ENCODE results near the gene AIF1. TPM values are rescaled to one million over a fixed set of nuclear protein-coding genes. Genes with fewer than 3 reads are reported as not detected.

The AIF1 gene
- total RNA-seq, 5 donors from 2014 or later (not counting 1 experiment from before 2014, with no cell fraction given), result 7.6 to 54.3 (median 18.1) TPM

DNA sequence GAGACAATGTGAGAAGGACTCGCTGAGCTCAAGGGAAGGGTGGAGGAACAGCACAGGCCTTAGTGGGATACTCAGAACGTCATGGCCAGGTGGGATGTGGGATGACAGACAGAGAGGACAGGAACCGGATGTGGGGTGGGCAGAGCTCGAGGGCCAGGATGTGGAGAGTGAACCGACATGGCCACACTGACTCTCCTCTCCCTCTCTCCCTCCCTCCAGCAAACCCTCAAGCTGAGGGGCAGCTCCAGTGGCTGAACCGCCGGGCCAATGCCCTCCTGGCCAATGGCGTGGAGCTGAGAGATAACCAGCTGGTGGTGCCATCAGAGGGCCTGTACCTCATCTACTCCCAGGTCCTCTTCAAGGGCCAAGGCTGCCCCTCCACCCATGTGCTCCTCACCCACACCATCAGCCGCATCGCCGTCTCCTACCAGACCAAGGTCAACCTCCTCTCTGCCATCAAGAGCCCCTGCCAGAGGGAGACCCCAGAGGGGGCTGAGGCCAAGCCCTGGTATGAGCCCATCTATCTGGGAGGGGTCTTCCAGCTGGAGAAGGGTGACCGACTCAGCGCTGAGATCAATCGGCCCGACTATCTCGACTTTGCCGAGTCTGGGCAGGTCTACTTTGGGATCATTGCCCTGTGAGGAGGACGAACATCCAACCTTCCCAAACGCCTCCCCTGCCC is 38.0 kb upstream of the AIF1 start:
- Histone ChIP-seq H3K4me1 (ENCODE audit: control insufficient read depth in 1 of 2, extremely low read depth in 1 of 2, insufficient read depth in 2 of 2, low read length in 2 of 2) (peaks cover 34 to 85% of the 10 kb centered on the region in 2 experiments), H3K27me3 (replicated peaks in 1 of 2; ENCODE audit: control insufficient read depth in 2 of 2, extremely low read depth in 1 of 2, insufficient read depth in 2 of 2, low read length in 1 of 2) (no peaks in the 10 kb centered on the region), H3K9me3 (no peaks in the 10 kb centered on the region), H3K27ac (ENCODE audit: low read length) (peak overlapping the region; percentile 92), H3K4me3 (ENCODE audit: control insufficient read depth in 1 of 2, extremely low read depth in 1 of 2, low read length in 1 of 2) (peak overlapping the region; percentile 79 to 87), H3K36me3 (ENCODE audit: control insufficient read depth in 2 of 2, extremely low read depth in 1 of 2, insufficient read depth in 1 of 2, low read length in 1 of 2) (peaks cover 0 to 18% of the 10 kb centered on the region in 2 donors)
- H3K27me3 Mint-ChIP-seq, result no peaks in the 10 kb centered on the region
- ChIA-PET POLR2A (interaction anchor here (0.6 to 2.9 kb wide), 2 partner anchors 26 to 74 kb away, joined by 3 to 8 read pairs; no protein-coding TSS in a partner anchor), CTCF (interaction anchor here (0.6 to 4.0 kb wide), 11 partner anchors 8 to 309 kb away, joined by 3 to 22 read pairs (median 4); partner anchors contain the start of genes LST1 (in 1 of the 2) and NCR3 (in 1 of the 2))
- H3K36me3 Mint-ChIP-seq, result peaks cover 36% of the 10 kb centered on the region
- DNase-seq (peak in 14 of 35 experiments; percentile 15 to 66 (median 40)), ATAC-seq (replicated peaks in 1 of 4) (peak in 1 of 4 experiments; percentile 6)
- H3K4me3 Mint-ChIP-seq, result peak overlapping the region; percentile 86 to 99 (median 91)
- H3K27ac Mint-ChIP-seq, result peak overlapping the region; percentile 98 to 100
- 56% methylated on average over 11 of the region's 19 CpGs for WGBS (ENCODE audit: insufficient coverage)
- peaks cover 76 to 90% (median 84%) of the 10 kb centered on the region in 3 donors for H3K4me1 Mint-ChIP-seq
- H3K9me3 Mint-ChIP-seq, result no peaks in the 10 kb centered on the region

DNA sequence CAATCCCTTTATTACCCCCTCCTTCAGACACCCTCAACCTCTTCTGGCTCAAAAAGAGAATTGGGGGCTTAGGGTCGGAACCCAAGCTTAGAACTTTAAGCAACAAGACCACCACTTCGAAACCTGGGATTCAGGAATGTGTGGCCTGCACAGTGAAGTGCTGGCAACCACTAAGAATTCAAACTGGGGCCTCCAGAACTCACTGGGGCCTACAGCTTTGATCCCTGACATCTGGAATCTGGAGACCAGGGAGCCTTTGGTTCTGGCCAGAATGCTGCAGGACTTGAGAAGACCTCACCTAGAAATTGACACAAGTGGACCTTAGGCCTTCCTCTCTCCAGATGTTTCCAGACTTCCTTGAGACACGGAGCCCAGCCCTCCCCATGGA is 37.5 kb upstream of the AIF1 start:
- peak overlapping the region; percentile 17 to 79 for H3K4me3 ChIP-seq (ENCODE audit: control insufficient read depth in 1 of 2, extremely low read depth in 1 of 2, low read length in 1 of 2)
- WGBS (ENCODE audit: insufficient coverage), result 40% methylated on average over 2 of the region's 3 CpGs

DNA sequence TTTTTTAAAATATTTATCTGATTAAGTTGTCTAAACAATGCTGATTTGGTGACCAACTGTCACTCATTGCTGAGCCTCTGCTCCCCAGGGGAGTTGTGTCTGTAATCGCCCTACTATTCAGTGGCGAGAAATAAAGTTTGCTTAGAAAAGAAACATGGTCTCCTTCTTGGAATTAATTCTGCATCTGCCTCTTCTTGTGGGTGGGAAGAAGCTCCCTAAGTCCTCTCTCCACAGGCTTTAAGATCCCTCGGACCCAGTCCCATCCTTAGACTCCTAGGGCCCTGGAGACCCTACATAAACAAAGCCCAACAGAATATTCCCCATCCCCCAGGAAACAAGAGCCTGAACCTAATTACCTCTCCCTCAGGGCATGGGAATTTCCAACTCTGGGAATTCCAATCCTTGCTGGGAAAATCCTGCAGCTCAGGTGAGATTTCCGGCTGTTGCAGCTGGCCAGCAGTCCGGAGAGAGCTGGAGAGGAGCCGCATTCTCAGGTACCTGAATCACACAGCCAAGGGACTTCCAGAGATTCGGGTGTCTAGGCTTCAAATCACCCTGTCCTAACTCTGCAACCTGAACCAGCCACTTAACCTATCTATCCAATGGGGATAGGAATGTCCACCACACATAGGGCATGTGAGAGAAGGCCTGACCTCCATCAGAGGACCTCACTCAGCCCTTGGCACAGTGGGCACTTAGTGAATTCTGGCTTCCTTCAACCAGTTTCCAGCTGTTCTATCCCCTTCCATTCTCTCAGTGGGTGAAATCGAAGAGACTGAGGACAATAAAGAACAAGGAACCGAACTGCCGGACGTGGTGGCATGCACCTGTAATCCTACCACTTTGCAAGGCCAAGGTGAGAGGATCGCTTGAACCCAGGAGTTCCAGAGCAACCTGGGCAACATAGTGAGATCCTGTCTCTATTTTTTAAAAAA is 36.6 kb upstream of the AIF1 start:
- Histone ChIP-seq H3K36me3 (ENCODE audit: control insufficient read depth in 2 of 2, extremely low read depth in 1 of 2, insufficient read depth in 1 of 2, low read length in 1 of 2) (peaks cover 0 to 18% of the 10 kb centered on the region in 2 donors), H3K27ac (ENCODE audit: low read length) (peak overlapping the region; percentile 92), H3K27me3 (replicated peaks in 1 of 2; ENCODE audit: control insufficient read depth in 2 of 2, extremely low read depth in 1 of 2, insufficient read depth in 2 of 2, low read length in 1 of 2) (no peaks in the 10 kb centered on the region), H3K4me3 (ENCODE audit: control insufficient read depth in 1 of 2, extremely low read depth in 1 of 2, low read length in 1 of 2) (no peak overlapping the region), H3K4me1 (ENCODE audit: control insufficient read depth in 1 of 2, extremely low read depth in 1 of 2, insufficient read depth in 2 of 2, low read length in 2 of 2) (peaks cover 29 to 86% of the 10 kb centered on the region in 2 experiments), H3K9me3 (no peaks in the 10 kb centered on the region)
- no peaks in the 10 kb centered on the region for H3K27me3 Mint-ChIP-seq
- peak overlapping the region; percentile 97 to 100 (median 99) for H3K4me3 Mint-ChIP-seq
- ChIA-PET CTCF (interaction anchor here (1.3 to 8.3 kb wide), 6 partner anchors 11 to 29 kb away, joined by 3 to 167 read pairs (median 18); partner anchors contain the start of gene NCR3 (in 1 of the 2)), POLR2A (interaction anchor here in 1 of 2 donors (0.5 to 0.6 kb wide), 2 partner anchors 8 to 1514 kb away, joined by 5 read pairs; no protein-coding TSS in a partner anchor)
- no peak for ATAC-seq (replicated peaks in 1 of 4)
- H3K27ac Mint-ChIP-seq, result peak overlapping the region; percentile 94 to 98
- no peak for DNase-seq
- peaks cover 76 to 90% (median 81%) of the 10 kb centered on the region in 3 donors for H3K4me1 Mint-ChIP-seq
- H3K36me3 Mint-ChIP-seq, result peaks cover 36% of the 10 kb centered on the region
- no peaks in the 10 kb centered on the region for H3K9me3 Mint-ChIP-seq
- 82% methylated on average over 5 of the region's 12 CpGs for WGBS (ENCODE audit: insufficient coverage)

More for the DNA sequence above, 37.5 kb upstream of the AIF1 start:
- Histone ChIP-seq H3K9me3 (no peaks in the 10 kb centered on the region), H3K27me3 (replicated peaks in 1 of 2; ENCODE audit: control insufficient read depth in 2 of 2, extremely low read depth in 1 of 2, insufficient read depth in 2 of 2, low read length in 1 of 2) (no peaks in the 10 kb centered on the region), H3K4me1 (ENCODE audit: control insufficient read depth in 1 of 2, extremely low read depth in 1 of 2, insufficient read depth in 2 of 2, low read length in 2 of 2) (peaks cover 34 to 86% of the 10 kb centered on the region in 2 experiments), H3K36me3 (ENCODE audit: control insufficient read depth in 2 of 2, extremely low read depth in 1 of 2, insufficient read depth in 1 of 2, low read length in 1 of 2) (peaks cover 0 to 18% of the 10 kb centered on the region in 2 donors), H3K27ac (ENCODE audit: low read length) (peak overlapping the region; percentile 92)
- Mint-ChIP-seq H3K4me3 (peak overlapping the region; percentile 86 to 99 (median 91)), H3K27ac (peak overlapping the region; percentile 98 to 100), H3K27me3 (no peaks in the 10 kb centered on the region), H3K4me1 (peaks cover 76 to 90% (median 83%) of the 10 kb centered on the region in 3 donors), H3K36me3 (peaks cover 36% of the 10 kb centered on the region), H3K9me3 (no peaks in the 10 kb centered on the region)
- ChIA-PET POLR2A (interaction anchor here in 1 of 2 donors (0.6 kb wide), 1 partner anchor 75 kb away, joined by 3 read pairs; no protein-coding TSS in a partner anchor), CTCF (interaction anchor here (0.8 to 4.0 kb wide), 6 partner anchors 10 to 28 kb away, joined by 3 to 22 read pairs (median 9); no protein-coding TSS in a partner anchor)
- DNase-seq, result no peak
- ATAC-seq (replicated peaks in 1 of 4), result no peak

DNA sequence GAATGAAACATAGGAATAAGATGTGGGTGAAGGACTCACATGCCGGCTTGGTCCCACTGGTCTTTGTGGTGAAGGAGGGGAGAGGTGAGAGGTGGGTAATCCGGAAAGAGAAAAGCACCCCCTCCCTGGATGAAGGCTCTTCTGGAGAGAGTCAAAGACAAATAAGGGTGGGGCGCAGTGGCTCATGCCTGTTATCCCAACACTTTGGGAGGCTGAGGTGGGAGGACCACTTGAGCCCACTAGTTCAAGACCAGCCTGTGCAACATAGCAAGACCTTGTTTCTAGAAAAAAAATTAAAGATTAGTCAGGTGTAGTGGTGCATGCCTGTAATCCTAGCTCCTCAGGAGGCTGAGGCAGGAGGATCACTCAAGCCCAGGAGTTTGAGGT is 35.9 kb upstream of the AIF1 start:
- Mint-ChIP-seq H3K27me3 (no peaks in the 10 kb centered on the region), H3K9me3 (no peaks in the 10 kb centered on the region), H3K4me1 (peaks cover 76 to 83% (median 81%) of the 10 kb centered on the region in 3 donors), H3K36me3 (peaks cover 36% of the 10 kb centered on the region), H3K27ac (peak overlapping the region; percentile 94 to 98), H3K4me3 (peak overlapping the region; percentile 97 to 100 (median 99))
- Histone ChIP-seq H3K9me3 (no peaks in the 10 kb centered on the region), H3K27me3 (replicated peaks in 1 of 2; ENCODE audit: control insufficient read depth in 2 of 2, extremely low read depth in 1 of 2, insufficient read depth in 2 of 2, low read length in 1 of 2) (no peaks in the 10 kb centered on the region), H3K27ac (ENCODE audit: low read length) (peak overlapping the region; percentile 92), H3K4me1 (ENCODE audit: control insufficient read depth in 1 of 2, extremely low read depth in 1 of 2, insufficient read depth in 2 of 2, low read length in 2 of 2) (peaks cover 32 to 86% of the 10 kb centered on the region in 2 experiments), H3K4me3 (ENCODE audit: control insufficient read depth in 1 of 2, extremely low read depth in 1 of 2, low read length in 1 of 2) (no peak overlapping the region), H3K36me3 (ENCODE audit: control insufficient read depth in 2 of 2, extremely low read depth in 1 of 2, insufficient read depth in 1 of 2, low read length in 1 of 2) (peaks cover 0 to 18% of the 10 kb centered on the region in 2 donors)
- ATAC-seq (replicated peaks in 1 of 4) (no peak), DNase-seq (no peak)
- CTCF ChIA-PET, result interaction anchor here (1.7 to 8.3 kb wide), 5 partner anchors 10 to 31 kb away, joined by 7 to 167 read pairs (median 26); partner anchors contain the start of gene NCR3 (in 1 of the 2)
- POLR2A ChIA-PET, result interaction anchor here in 1 of 2 donors (0.5 kb wide), 1 partner anchor 8 kb away, joined by 5 read pairs; no protein-coding TSS in a partner anchor
- no CpG with 5 or more reads among the region's 3 CpGs for WGBS (ENCODE audit: insufficient coverage)

DNA sequence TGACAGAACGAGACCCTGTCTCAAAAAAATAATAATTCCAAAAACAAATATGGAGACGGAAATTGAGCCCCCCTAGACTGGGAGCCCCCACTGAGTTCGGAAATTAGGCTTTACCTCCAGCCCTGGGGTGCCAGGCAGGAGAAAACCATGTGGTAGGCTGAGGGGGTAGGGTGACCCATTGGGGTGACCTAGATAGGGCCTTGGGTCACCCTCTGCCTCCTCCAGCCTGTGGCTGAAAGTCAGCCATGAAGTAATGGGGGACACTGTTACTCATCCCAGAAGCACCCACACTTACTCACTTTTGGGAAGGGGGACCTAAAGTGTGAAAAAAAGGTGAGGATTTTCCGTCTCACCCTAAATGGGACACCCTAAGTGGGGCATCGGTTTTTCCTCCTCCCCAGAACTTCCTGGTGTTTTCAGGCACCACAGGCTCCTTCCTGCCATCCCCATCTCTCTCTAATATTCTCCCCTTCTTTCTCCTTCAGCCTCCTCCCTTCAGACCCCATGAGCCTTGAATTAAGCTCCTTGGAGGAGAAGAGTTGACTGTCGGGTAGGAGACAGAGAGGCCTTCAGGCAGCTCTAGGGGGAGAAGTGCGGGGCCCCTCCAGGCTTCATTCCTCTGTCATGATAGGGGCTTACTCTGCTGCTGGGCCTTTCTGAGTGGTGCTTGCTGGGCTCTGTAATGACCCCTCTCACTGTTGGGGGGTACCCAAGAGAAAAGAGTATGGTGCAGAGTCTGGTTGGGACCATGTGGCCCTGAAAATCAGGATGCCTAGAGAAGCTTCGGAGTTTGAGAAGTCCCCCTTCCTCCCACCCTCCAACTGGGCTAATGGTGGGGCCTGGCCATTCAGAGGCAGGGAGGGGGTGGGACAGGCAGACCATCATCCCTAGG is 35.2 kb upstream of the AIF1 start:
- H3K9me3 ChIP-seq, result no peaks in the 10 kb centered on the region
- Mint-ChIP-seq H3K4me1 (peaks cover 75 to 82% (median 81%) of the 10 kb centered on the region in 3 donors), H3K27me3 (no peaks in the 10 kb centered on the region), H3K4me3 (peak overlapping the region; percentile 97 to 100 (median 99)), H3K27ac (peak overlapping the region; percentile 94 to 98), H3K36me3 (peaks cover 36% of the 10 kb centered on the region), H3K9me3 (no peaks in the 10 kb centered on the region)
- H3K36me3 ChIP-seq (ENCODE audit: control insufficient read depth in 2 of 2, extremely low read depth in 1 of 2, insufficient read depth in 1 of 2, low read length in 1 of 2), result peaks cover 0 to 18% of the 10 kb centered on the region in 2 donors
- H3K27me3 ChIP-seq (replicated peaks in 1 of 2; ENCODE audit: control insufficient read depth in 2 of 2, extremely low read depth in 1 of 2, insufficient read depth in 2 of 2, low read length in 1 of 2), result no peaks in the 10 kb centered on the region
- ATAC-seq (replicated peaks in 1 of 4) (no peak), DNase-seq (peak in 1 of 35 experiments; percentile 34)
- H3K4me3 ChIP-seq (ENCODE audit: control insufficient read depth in 1 of 2, extremely low read depth in 1 of 2, low read length in 1 of 2), result peak overlapping the region; percentile 86 to 99
- H3K4me1 ChIP-seq (ENCODE audit: control insufficient read depth in 1 of 2, extremely low read depth in 1 of 2, insufficient read depth in 2 of 2, low read length in 2 of 2), result peaks cover 34 to 86% of the 10 kb centered on the region in 2 experiments
- H3K27ac ChIP-seq (ENCODE audit: low read length), result peak overlapping the region; percentile 92
- CTCF ChIA-PET, result interaction anchor here (0.6 to 8.3 kb wide), 11 partner anchors 10 to 255 kb away, joined by 3 to 167 read pairs (median 7); partner anchors contain the start of genes DDX39B (in 1 of the 2), NCR3 (in 1 of the 2) and NFKBIL1 (in 1 of the 2)
- POLR2A ChIA-PET, result interaction anchor here (0.5 to 1.2 kb wide), 5 partner anchors 9 to 29 kb away, joined by 3 to 5 read pairs (median 3); partner anchors contain the start of gene NCR3 (in 1 of the 2)
- WGBS (ENCODE audit: insufficient coverage), result 40% methylated on average over 3 of the region's 8 CpGs

Measured in T-cell (primary cell).